Liver (tissue), 3 donors: ENCODE results near the gene KRTAP4-16.

ENCODE experiments used
- CTCF ChIP-seq: fragments of 150-350 bp; IDR thresholded peaks from 2 replicates; pipeline ENCODE4 v1.5.1; 2017; ENCODE audit warnings: improper control_type of control experiment, low read depth, low read length; ENCODE audit not compliant: missing input control
- RXRA ChIP-seq, 2 donors: IDR thresholded peaks; 2 replicates each; pipeline ENCODE4 v1.6.1; 2017 to 2018; ENCODE audit warnings: antibody characterized with exemption in 2 of 2, mild to moderate bottlenecking in 1 of 2
- donor health status: healthy.
- donor health status: healthy.

GRCh38 chr17:41103896-41104295 lies 1.9 kb upstream of the KRTAP4-16 start:
- no peak for TF ChIP-seq CTCF
- TF ChIP-seq RXRA (IDR thresholded peaks at IDR 0.05), result no peak
